T-cell (primary cell): ENCODE measurements around the gene SKIC2. TPM values are rescaled to one million over a fixed set of nuclear protein-coding genes. Genes with fewer than 3 reads are reported as not detected.
"Not testable (repeated sequence)": the region's sequence is repeated elsewhere in the genome, so short reads cannot be mapped to it uniquely, and the experiment has no call there.

Source experiments
- ATAC-seq, 4 experiments: fragments of 200-7000 bp in 3 of 4; fragments of 150-1000 bp in 1 of 4; cut with Tn5 transposase; replicated peaks in 1 of 4; 1 replicate in 3 of 4; 2 replicates in 1 of 4; pipeline ENCODE4 v1.10.0; 2021; ENCODE audit warnings: moderate library complexity in 3 of 4, mild to moderate bottlenecking in 2 of 4, moderate number of reproducible peaks in 1 of 4
- CTCF ChIA-PET, 2 donors: fragments of 300-600 bp; sonication (Branson Sonifier 250); formaldehyde crosslinking; loops; one replicate each; lab custom pipeline; 2022; ENCODE audit warnings: antibody characterized with exemption in 2 of 2; lab: Charles Lee
- POLR2A ChIA-PET, 2 donors: fragments of 300-600 bp; sonication (Branson Sonifier 250); formaldehyde crosslinking; loops; one replicate each; lab custom pipeline; 2022; ENCODE audit warnings: antibody characterized with exemption in 2 of 2; lab: Charles Lee
- DNase-seq, 35 experiments: peaks; one replicate each; pipeline versions ENCODE4 v3.0.0 to v3.0.0-alpha.2; 2013 to 2023
- H3K27ac ChIP-seq: one replicate; pipeline ENCODE4 v1.5.1; 2013; ENCODE audit warnings: low read length
- H3K27me3 ChIP-seq, 2 experiments: replicated peaks in 1 of 2; 1 replicate in 1 of 2; 2 replicates in 1 of 2; pipeline versions ENCODE4 v1.6.1 to v1.7.0; 2013; ENCODE audit warnings: low read length in 1 of 2, mixed read lengths in 1 of 2; ENCODE audit not compliant: control insufficient read depth in 2 of 2, insufficient read depth in 2 of 2; ENCODE audit errors: extremely low read depth in 1 of 2
- H3K36me3 ChIP-seq, 2 donors: 1 replicate in 1 of 2; 2 replicates in 1 of 2; pipeline versions ENCODE4 v1.6.1 to v1.7.0; 2013; ENCODE audit warnings: low read length in 1 of 2; ENCODE audit not compliant: control insufficient read depth in 2 of 2, insufficient read depth in 1 of 2; ENCODE audit errors: extremely low read depth in 1 of 2
- H3K4me1 ChIP-seq, 2 experiments: 1 replicate in 1 of 2; 2 replicates in 1 of 2; pipeline versions ENCODE4 v1.6.1 to v1.7.0; 2013; ENCODE audit warnings: low read length in 2 of 2, mixed read lengths in 1 of 2; ENCODE audit not compliant: insufficient read depth in 2 of 2, control insufficient read depth in 1 of 2; ENCODE audit errors: extremely low read depth in 1 of 2
- H3K4me3 ChIP-seq, 2 donors: 1 replicate in 1 of 2; 2 replicates in 1 of 2; pipeline versions ENCODE4 v1.5.1 to v1.7.0; 2013; ENCODE audit warnings: mild to moderate bottlenecking in 2 of 2, low read length in 1 of 2, moderate library complexity in 1 of 2; ENCODE audit not compliant: control insufficient read depth in 1 of 2; ENCODE audit errors: extremely low read depth in 1 of 2
- H3K9me3 ChIP-seq: 2 replicates; pipeline ENCODE4 v1.7.0; 2013
- H3K27ac Mint-ChIP-seq, 2 donors: one replicate each; pipeline ENCODE4 v1.8.0; 2020 to 2021; ENCODE audit warnings: mild to moderate bottlenecking in 2 of 2, mixed read lengths in 2 of 2
- H3K27me3 Mint-ChIP-seq, 2 donors: one replicate each; pipeline ENCODE4 v1.8.0; 2021 to 2022; ENCODE audit warnings: mixed read lengths in 2 of 2
- H3K36me3 Mint-ChIP-seq: one replicate; pipeline ENCODE4 v1.8.0; 2021; ENCODE audit warnings: mixed read lengths
- H3K4me1 Mint-ChIP-seq, 3 donors: one replicate each; pipeline ENCODE4 v1.8.0; 2020 to 2022; ENCODE audit warnings: mixed read lengths in 3 of 3, mild to moderate bottlenecking in 1 of 3
- H3K4me3 Mint-ChIP-seq, 3 donors: one replicate each; pipeline ENCODE4 v1.8.0; 2020 to 2022; ENCODE audit warnings: mild to moderate bottlenecking in 3 of 3, mixed read lengths in 3 of 3, moderate library complexity in 3 of 3
- H3K9me3 Mint-ChIP-seq, 3 donors: one replicate each; pipeline ENCODE4 v1.8.0; 2020 to 2022; ENCODE audit warnings: mixed read lengths in 3 of 3
- WGBS: methylation state at CpG from one replicate; pipeline ENCODE4 v1.1.5; 2013; ENCODE audit warnings: missing lambda C conversion rate; ENCODE audit not compliant: insufficient coverage; 5-methylcytosine and 5-hydroxymethylcytosine counted together
- total RNA-seq, 35 experiments: library from RNA in 6 of 35; stranded (reverse) in 6 of 35; fragments of 120-200 nt in 1 of 35; gene quantifications; one replicate each; pipeline versions ENCODE4 v1.2.1 to v1.2.4 and lab custom pipeline; 2013 to 2026

Gene SKIC2
- total RNA-seq, 5 donors from 2014 or later (not counting 1 experiment from before 2014, with no cell fraction given) = 104 to 169 (median 112) TPM

- WGBS = 10% methylated on average over 18 of the region's 19 CpGs
- peak overlapping the region; percentile 92 to 98 (median 97) for H3K4me3 Mint-ChIP-seq
- Histone ChIP-seq H3K4me3 (peak overlapping the region; percentile 83 to 95), H3K4me1 (peaks cover 12 to 28% of the 10 kb centered on the region in 2 experiments), H3K36me3 (peaks cover 14 to 20% of the 10 kb centered on the region in 2 donors), H3K9me3 (no peaks in the 10 kb centered on the region), H3K27me3 (no peaks in the 10 kb centered on the region), H3K27ac (peak overlapping the region; percentile 99)
- no peaks in the 10 kb centered on the region for H3K27me3 Mint-ChIP-seq
- no peaks in the 10 kb centered on the region for H3K9me3 Mint-ChIP-seq
- DNase-seq (peak in 1 of 35 experiments; percentile 22), ATAC-seq (no peak)
- POLR2A ChIA-PET = interaction anchor here (0.5 to 2.5 kb wide), 3 partner anchors 13 to 1179 kb away, joined by 3 to 6 read pairs (median 4); partner anchors contain the start of gene SKIC2 (in 1 of the 2)
- peaks cover 39 to 49% (median 46%) of the 10 kb centered on the region in 3 donors for H3K4me1 Mint-ChIP-seq
- CTCF ChIA-PET = interaction anchor here in 1 of 2 donors (0.5 to 1.1 kb wide), 3 partner anchors 14 to 247 kb away, joined by 3 to 5 read pairs (median 3); partner anchors contain the start of genes NELFE and SKIC2
- H3K36me3 Mint-ChIP-seq = peaks cover 9% of the 10 kb centered on the region
- H3K27ac Mint-ChIP-seq = peak overlapping the region; percentile 100
These were observed 13.9 kb downstream of the SKIC2 start for GRCh38 chr6:31972709-31973350.

- H3K27ac Mint-ChIP-seq, POLR2A ChIA-PET, ATAC-seq, H3K27me3 Mint-ChIP-seq, DNase-seq, CTCF ChIA-PET, H3K4me3 ChIP-seq, H3K36me3 Mint-ChIP-seq, H3K36me3 ChIP-seq, H3K27ac ChIP-seq, H3K9me3 ChIP-seq, H3K27me3 ChIP-seq, H3K4me3 Mint-ChIP-seq, H3K9me3 Mint-ChIP-seq: not testable (repeated sequence)
- peaks cover 35 to 48% (median 43%) of the 10 kb centered on the region in 3 donors for H3K4me1 Mint-ChIP-seq
- H3K4me1 ChIP-seq = peaks cover 25 to 36% of the 10 kb centered on the region in 2 experiments
- WGBS = no CpG with 5 or more reads among the region's 30 CpGs
These were observed 17.1 kb downstream of the SKIC2 start for GRCh38 chr6:31976065-31976464.

- Histone ChIP-seq H3K4me3 (no peak overlapping the region), H3K36me3 (peaks cover 0 to 8% of the 10 kb centered on the region in 2 donors), H3K27me3 (no peaks in the 10 kb centered on the region), H3K4me1 (peaks cover 18 to 24% of the 10 kb centered on the region in 2 experiments), H3K27ac (peak overlapping the region; percentile 41), H3K9me3 (no peaks in the 10 kb centered on the region)
- Mint-ChIP-seq H3K9me3 (no peaks in the 10 kb centered on the region), H3K27ac (no peak overlapping the region), H3K27me3 (no peaks in the 10 kb centered on the region), H3K4me3 (no peak overlapping the region), H3K36me3 (peaks cover 8% of the 10 kb centered on the region), H3K4me1 (peaks cover 23 to 31% (median 26%) of the 10 kb centered on the region in 3 donors)
- 97% methylated on average over 4 of the region's 12 CpGs for WGBS
- CTCF ChIA-PET = no interaction called here
- ATAC-seq = no peak
- POLR2A ChIA-PET = no interaction called here
- no peak for DNase-seq
These were observed 18.9 kb downstream of the SKIC2 start for GRCh38 chr6:31977816-31978431.

GRCh38 chr6:31978831-31979230, 19.9 kb downstream of the SKIC2 start:
- Mint-ChIP-seq H3K4me1 (peaks cover 17 to 21% (median 17%) of the 10 kb centered on the region in 3 donors), H3K4me3 (peak overlapping the region in 1 of 3 donors; percentile 51), H3K36me3 (peaks cover 8% of the 10 kb centered on the region), H3K27me3 (no peaks in the 10 kb centered on the region), H3K9me3 (no peaks in the 10 kb centered on the region), H3K27ac (peak overlapping the region in 1 of 2 donors; percentile 84)
- no CpG with 5 or more reads among the region's 5 CpGs for WGBS
- POLR2A ChIA-PET = no interaction called here
- Histone ChIP-seq H3K27ac (peak overlapping the region; percentile 41), H3K27me3 (no peaks in the 10 kb centered on the region), H3K4me3 (no peak overlapping the region), H3K4me1 (peaks cover 13 to 20% of the 10 kb centered on the region in 2 experiments), H3K36me3 (peaks cover 0 to 8% of the 10 kb centered on the region in 2 donors), H3K9me3 (no peaks in the 10 kb centered on the region)
- ATAC-seq (peak in 1 of 4 experiments; percentile 16), DNase-seq (peak in 1 of 35 experiments; percentile 3)
- CTCF ChIA-PET = no interaction called here

GRCh38 chr6:31979238-31979898, 20.4 kb downstream of the SKIC2 start:
- DNase-seq = peak in 1 of 35 experiments; percentile 7
- peak overlapping the region in 1 of 3 donors; percentile 51 for H3K4me3 Mint-ChIP-seq
- POLR2A ChIA-PET = no interaction called here

More at GRCh38 chr6:31979238-31979898, 20.4 kb downstream of the SKIC2 start:
- H3K27ac ChIP-seq = peak overlapping the region; percentile 46
- H3K4me1 ChIP-seq = peaks cover 13 to 20% of the 10 kb centered on the region in 2 experiments
- H3K27me3 Mint-ChIP-seq = no peaks in the 10 kb centered on the region
- no peak overlapping the region for H3K4me3 ChIP-seq
- peak overlapping the region in 1 of 2 donors; percentile 66 for H3K27ac Mint-ChIP-seq
- no peaks in the 10 kb centered on the region for H3K9me3 Mint-ChIP-seq
- peak in 2 of 4 experiments; percentile 36 to 51 for ATAC-seq
- H3K9me3 ChIP-seq = no peaks in the 10 kb centered on the region
- CTCF ChIA-PET = no interaction called here
- peaks cover 8% of the 10 kb centered on the region for H3K36me3 Mint-ChIP-seq
- no peaks in the 10 kb centered on the region for H3K27me3 ChIP-seq
- peaks cover 0 to 8% of the 10 kb centered on the region in 2 donors for H3K36me3 ChIP-seq
- H3K4me1 Mint-ChIP-seq = peaks cover 16 to 17% (median 16%) of the 10 kb centered on the region in 3 donors
- 63% methylated on average over 3 of the region's 3 CpGs for WGBS
